ENCODE measurements around the gene B4GALT1.
A peak's percentile ranks its signal among the peaks of the same experiment; 100 is the strongest.

The B4GALT1 gene

GRCh38 chr9:33153001-33153400 is 14.1 kb downstream of the B4GALT1 start:
- H3K36me3 ChIP-seq, result no peaks in the 10 kb centered on the region
- H3K9me3 ChIP-seq, result no peaks in the 10 kb centered on the region
- DNase-seq, result no peak
- no peak for TF ChIP-seq CTCF (IDR thresholded peaks at IDR 0.05; ENCODE audit: low read depth, low read length)
- H3K4me1 ChIP-seq, result peaks cover 9% of the 10 kb centered on the region
- H3K27me3 ChIP-seq, result no peaks in the 10 kb centered on the region
- no peak overlapping the region for H3K4me3 ChIP-seq (ENCODE audit: low read depth, low read length)

- no peak overlapping the region for H3K4me3 ChIP-seq (ENCODE audit: low read depth, low read length)
- TF ChIP-seq CTCF (IDR thresholded peaks at IDR 0.05; ENCODE audit: low read depth, low read length), result no peak
- no peaks in the 10 kb centered on the region for H3K36me3 ChIP-seq
- DNase-seq, result no peak
- H3K9me3 ChIP-seq, result no peaks in the 10 kb centered on the region
- peaks cover 9% of the 10 kb centered on the region for H3K4me1 ChIP-seq
- H3K27me3 ChIP-seq, result no peaks in the 10 kb centered on the region
Measured at GRCh38 chr9:33151601-33152000, 15.5 kb downstream of the B4GALT1 start.

DNA sequence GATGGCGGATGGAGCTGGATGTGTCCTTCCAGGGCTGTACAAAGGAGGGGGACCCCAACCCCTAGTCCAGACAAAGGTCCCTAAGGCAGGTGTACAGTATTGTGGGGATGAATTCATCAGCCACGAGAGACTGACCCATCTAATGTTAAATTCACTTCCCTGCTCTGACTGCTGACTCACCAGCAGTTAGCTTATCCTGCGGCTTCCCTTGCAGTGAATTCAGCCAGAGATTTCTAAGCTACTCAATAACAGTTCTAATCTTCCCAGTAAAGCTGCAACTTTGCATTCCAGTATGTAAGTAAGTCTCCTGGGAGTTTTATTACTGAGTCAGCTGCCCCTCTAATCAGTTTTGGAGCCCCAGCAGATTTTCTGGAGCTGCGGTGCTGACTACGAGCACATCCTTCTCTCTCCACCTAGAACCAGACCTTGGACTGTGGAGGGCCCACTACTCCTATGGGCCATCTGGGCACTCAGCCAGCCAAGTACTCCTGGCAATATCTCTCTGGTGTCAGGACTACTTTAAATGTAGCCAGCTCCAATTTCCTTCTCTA is 16.1 kb downstream of the B4GALT1 start:
- H3K36me3 ChIP-seq, result no peaks in the 10 kb centered on the region
- 0 out of 2 replicates have a peak overlapping the region, but pooled peaks have one; percentile 5 for H3K4me3 ChIP-seq (ENCODE audit: low read depth, low read length)
- H3K9me3 ChIP-seq, result no peaks in the 10 kb centered on the region
- H3K4me1 ChIP-seq, result peaks cover 9% of the 10 kb centered on the region
- H3K27me3 ChIP-seq, result no peaks in the 10 kb centered on the region
- DNase-seq, result peak; percentile 89
- no peak for TF ChIP-seq CTCF (IDR thresholded peaks at IDR 0.05; ENCODE audit: low read depth, low read length)

GRCh38 chr9:33148367-33149014 is 18.6 kb downstream of the B4GALT1 start:
- no peaks in the 10 kb centered on the region for H3K36me3 ChIP-seq
- no peaks in the 10 kb centered on the region for H3K9me3 ChIP-seq
- no peak for DNase-seq
- TF ChIP-seq CTCF (IDR thresholded peaks at IDR 0.05; ENCODE audit: low read depth, low read length), result no peak
- H3K4me1 ChIP-seq, result peaks cover 9% of the 10 kb centered on the region
- H3K27me3 ChIP-seq, result no peaks in the 10 kb centered on the region
- no peak overlapping the region for H3K4me3 ChIP-seq (ENCODE audit: low read depth, low read length)

DNA sequence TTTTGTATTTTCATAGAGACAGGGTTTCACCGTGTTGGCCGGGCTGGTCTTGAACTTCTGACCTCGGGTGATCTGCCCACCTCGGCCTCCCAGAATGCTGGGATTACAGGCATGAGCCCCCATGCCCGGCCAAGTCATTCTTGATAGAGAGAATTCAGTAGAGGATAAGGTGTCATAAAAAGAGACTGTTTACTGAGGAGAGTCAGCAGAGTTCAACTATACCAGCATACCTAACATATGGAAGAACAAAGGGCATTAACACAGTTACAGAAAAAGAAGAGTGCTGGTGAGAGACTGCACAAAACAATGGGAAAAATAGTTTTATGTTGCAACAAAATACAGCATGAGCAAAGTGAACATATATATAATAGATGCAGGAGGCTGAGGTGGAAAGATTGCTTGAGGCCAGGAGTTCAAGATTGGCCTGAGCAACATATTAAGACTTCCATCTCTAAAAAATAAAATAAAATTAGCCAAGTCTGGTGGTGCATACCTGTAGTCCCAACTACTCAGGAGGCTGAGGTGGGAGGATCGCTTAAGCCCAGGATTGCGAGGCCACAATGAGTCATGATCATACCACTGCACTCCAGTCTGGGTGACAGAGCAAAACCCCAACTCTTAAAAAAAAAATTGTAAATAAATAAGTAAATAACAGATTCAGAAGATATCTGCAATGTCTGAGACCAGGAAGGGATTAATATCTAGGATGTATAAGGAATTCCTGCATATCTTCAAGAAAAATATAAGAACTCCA is 19.5 kb downstream of the B4GALT1 start:
- Histone ChIP-seq H3K27me3 (no peaks in the 10 kb centered on the region), H3K4me1 (peaks cover 9% of the 10 kb centered on the region), H3K4me3 (ENCODE audit: low read depth, low read length) (no peak overlapping the region), H3K9me3 (no peaks in the 10 kb centered on the region), H3K36me3 (no peaks in the 10 kb centered on the region)
- no peak for TF ChIP-seq CTCF (IDR thresholded peaks at IDR 0.05; ENCODE audit: low read depth, low read length)
- DNase-seq, result no peak

DNA sequence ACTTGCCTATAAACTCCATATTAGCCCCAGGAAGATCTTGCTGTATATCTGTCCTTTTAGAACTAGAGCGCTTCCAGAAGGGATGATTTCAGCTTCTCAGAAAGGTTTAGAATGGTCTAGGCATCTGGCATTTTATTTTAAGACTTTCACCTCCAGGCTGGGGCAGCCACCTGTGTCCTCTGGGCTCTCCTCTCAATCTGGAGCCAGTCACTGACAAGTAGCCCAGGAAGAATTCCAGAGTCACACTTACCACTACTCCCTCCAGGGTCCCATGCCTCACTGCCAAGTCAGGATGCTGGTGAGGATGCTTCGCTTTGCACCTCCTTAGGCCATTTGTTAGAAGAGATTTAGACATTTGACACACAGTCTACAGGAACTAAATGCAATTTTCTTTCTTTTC is 20.8 kb downstream of the B4GALT1 start:
- H3K27me3 ChIP-seq, result no peaks in the 10 kb centered on the region
- TF ChIP-seq CTCF (IDR thresholded peaks at IDR 0.05; ENCODE audit: low read depth, low read length), result no peak
- no peak overlapping the region for H3K4me3 ChIP-seq (ENCODE audit: low read depth, low read length)
- no peaks in the 10 kb centered on the region for H3K36me3 ChIP-seq
- H3K9me3 ChIP-seq, result no peaks in the 10 kb centered on the region
- DNase-seq, result no peak
- H3K4me1 ChIP-seq, result peaks cover 3% of the 10 kb centered on the region

Measured in BE2C (cell line).